Measurements from ENCODE around the gene NECTIN1. TPM values are rescaled to one million over a fixed set of nuclear protein-coding genes. Genes with fewer than 3 reads are reported as not detected.

NECTIN1 gene
- total and polyA plus RNA-seq, 2 of the 4 experiments (the other 2 are of a cell fraction): 2.3 to 4.2 TPM

- Histone ChIP-seq H3K9me1 (ENCODE audit: insufficient read depth, low read length) (peaks cover 12% of the 10 kb centered on the region; the same call in 1 of the 2 replicates), H2AK9ac (replicated peaks; ENCODE audit: low read depth, low read length, poor library complexity) (peak overlapping the region; percentile 7), H3K4ac (ENCODE audit: low read depth, low read length) (no peak overlapping the region), H4K20me1 (ENCODE audit: insufficient read depth, low read length) (no peaks in the 10 kb centered on the region), H2BK5ac (ENCODE audit: low read depth, low read length, poor library complexity, severe bottlenecking) (no peak overlapping the region), H2BK20ac (ENCODE audit: low read depth, low read length) (no peak overlapping the region), H3K27ac (ENCODE audit: insufficient read depth, low read length) (no peak overlapping the region), H2AK5ac (ENCODE audit: low read depth, low read length) (peak overlapping the region; percentile 33; the same call in 1 of the 2 replicates), H2AFZ (replicated peaks; ENCODE audit: low read length, poor library complexity) (no peak overlapping the region), H3K14ac (replicated peaks; ENCODE audit: low read depth, low read length) (no peak overlapping the region), H3K56ac (ENCODE audit: extremely low read depth, insufficient read depth, low read length) (no peak overlapping the region), H3K79me1 (ENCODE audit: low read depth in 1 of 2, low read length in 2 of 2) (no peaks in the 10 kb centered on the region), H2BK15ac (ENCODE audit: low read depth, low read length) (no peak overlapping the region), H3K4me3 (ENCODE audit: insufficient read depth, low read depth, low read length) (no peak overlapping the region), H2BK120ac (ENCODE audit: low read depth, low read length) (no peak overlapping the region), H4K5ac (ENCODE audit: low read depth, low read length) (no peak overlapping the region), H3K27me3 (ENCODE audit: control insufficient read depth, insufficient read depth, low read length) (no peaks in the 10 kb centered on the region), H3K36me3 (ENCODE audit: control insufficient read depth, insufficient read depth, low read length) (no peaks in the 10 kb centered on the region), H3K4me1 (ENCODE audit: control insufficient read depth, insufficient read depth, low read length) (peaks cover 9% of the 10 kb centered on the region), H3K23ac (ENCODE audit: low read depth, low read length) (no peak overlapping the region), H3K9me3 (ENCODE audit: control insufficient read depth, insufficient read depth, low read length) (0 out of 2 replicates have a peak, but pooled peaks cover 2% of the 10 kb centered on the region), H3K18ac (ENCODE audit: low read depth, low read length) (no peak overlapping the region), H4K91ac (ENCODE audit: insufficient read depth, low read depth, low read length) (no peak overlapping the region), H3K4me2 (ENCODE audit: low read depth, low read length) (no peak overlapping the region), H4K8ac (ENCODE audit: low read depth in 2 of 2, low read length in 2 of 2) (no peak overlapping the region), H3K9ac (ENCODE audit: low read depth, low read length) (no peak overlapping the region)
- BruUV-seq (replicated peaks): no TSS peak
- ChIA-PET CTCF (no interaction called here), POLR2A (ENCODE audit: unreplicated experiment) (no interaction called here)
- in situ Hi-C loops (cut with MboI; ENCODE audit: low sequenced_read_pairs) (no loop called here), dilution Hi-C loops (cut with HindIII; ENCODE audit: low sequenced_read_pairs, unreplicated experiment) (no loop called here), intact Hi-C loops (cut with micrococcal nuclease) (no loop called here)
- no peak for ATAC-seq (ENCODE audit: low read depth)
- TF ChIP-seq FOS (IDR thresholded peaks at IDR 0.05; ENCODE audit: low read depth, low read length) (no peak), RAD21 (IDR thresholded peaks at IDR 0.05; ENCODE audit: low read length) (no peak), POLR2A (IDR thresholded peaks at IDR 0.05; ENCODE audit: low read depth, low read length) (no peak)
- TF ChIP-seq, protein P1, sequence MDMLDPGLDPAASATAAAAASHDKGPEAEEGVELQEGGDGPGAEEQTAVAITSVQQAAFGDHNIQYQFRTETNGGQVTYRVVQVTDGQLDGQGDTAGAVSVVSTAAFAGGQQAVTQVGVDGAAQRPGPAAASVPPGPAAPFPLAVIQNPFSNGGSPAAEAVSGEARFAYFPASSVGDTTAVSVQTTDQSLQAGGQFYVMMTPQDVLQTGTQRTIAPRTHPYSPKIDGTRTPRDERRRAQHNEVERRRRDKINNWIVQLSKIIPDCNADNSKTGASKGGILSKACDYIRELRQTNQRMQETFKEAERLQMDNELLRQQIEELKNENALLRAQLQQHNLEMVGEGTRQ (IDR thresholded peaks at IDR 0.05; ENCODE audit: low read depth, low read length): no peak
- DNase-seq: no peak
- WGBS, 2 experiments (ENCODE audit: extremely low coverage in 2 of 2, insufficient read length in 1 of 2): 95% methylated on average over 4 of the region's 9 CpGs; no CpG with 5 or more reads in 1 of the 2 experiments
Observed at GRCh38 chr11:119677840-119678239, 51.2 kb downstream of the NECTIN1 start.

Data from IMR-90 (cell line).